Lower leg skin (tissue), 4 donors: ENCODE data around the gene KIAA1614. TPM values are rescaled to one million over a fixed set of nuclear protein-coding genes. Genes with fewer than 3 reads are reported as not detected.

Experiments
- DNase-seq, 2 donors: peaks; one replicate each; pipeline ENCODE4 v3.0.0-alpha.2; 2019; ENCODE audit warnings: low spot score in 2 of 2
- H3K4me3 ChIP-seq: fragments of 200-600 bp; sonication (generic); 2 replicates; pipeline ENCODE4 v1.5.1; 2017; ENCODE audit warnings: mild to moderate bottlenecking, low read depth; ENCODE audit not compliant: poor library complexity, severe bottlenecking
- CTCF ChIP-seq, 3 donors: fragments of 450-650 bp; IDR thresholded peaks; one replicate each; pipeline ENCODE4 v1.5.1; 2016; ENCODE audit warnings: antibody characterized with exemption in 3 of 3, mild to moderate bottlenecking in 3 of 3, moderate library complexity in 2 of 3
- POLR2A ChIP-seq, 2 donors: fragments of 450-650 bp; IDR thresholded peaks; one replicate each; pipeline ENCODE4 v1.6.1; 2016 to 2017; ENCODE audit warnings: antibody characterized with exemption in 2 of 2, mild to moderate bottlenecking in 1 of 2, moderate library complexity in 1 of 2
- WGBS, 2 donors: methylation state at CpG; one replicate each; pipeline ENCODE4 v1.1.5; 2018; 5-methylcytosine and 5-hydroxymethylcytosine counted together
- intact Hi-C: fragments of 100-400 bp; cut with DNase I; formaldehyde crosslinking; loops from one replicate; pipeline ENCODE4 v1.15.0; 2023; ENCODE audit warnings: low total_unique reads
- total RNA-seq, 4 donors: library from RNA; depleted of rRNA; stranded (reverse); fragments of >200 nt; gene quantifications; one replicate each; pipeline ENCODE4 v1.1.0, GENCODE V29; 2016

The KIAA1614 gene
- total RNA-seq, 4 donors from 2014 or later = 1.0 to 8.5 (median 3.5) TPM

- intact Hi-C loops = no loop called here
- H3K4me3 ChIP-seq = no peak overlapping the region
- no peak for TF ChIP-seq CTCF (IDR thresholded peaks at IDR 0.05)
- TF ChIP-seq POLR2A (IDR thresholded peaks at IDR 0.05) = no peak
- 89 to 91% methylated on average over 5 of the region's 5 CpGs for WGBS, 2 donors
- DNase-seq = no peak
Observed at GRCh38 chr1:180940445-180940844, 27.7 kb downstream of the KIAA1614 start.

DNA sequence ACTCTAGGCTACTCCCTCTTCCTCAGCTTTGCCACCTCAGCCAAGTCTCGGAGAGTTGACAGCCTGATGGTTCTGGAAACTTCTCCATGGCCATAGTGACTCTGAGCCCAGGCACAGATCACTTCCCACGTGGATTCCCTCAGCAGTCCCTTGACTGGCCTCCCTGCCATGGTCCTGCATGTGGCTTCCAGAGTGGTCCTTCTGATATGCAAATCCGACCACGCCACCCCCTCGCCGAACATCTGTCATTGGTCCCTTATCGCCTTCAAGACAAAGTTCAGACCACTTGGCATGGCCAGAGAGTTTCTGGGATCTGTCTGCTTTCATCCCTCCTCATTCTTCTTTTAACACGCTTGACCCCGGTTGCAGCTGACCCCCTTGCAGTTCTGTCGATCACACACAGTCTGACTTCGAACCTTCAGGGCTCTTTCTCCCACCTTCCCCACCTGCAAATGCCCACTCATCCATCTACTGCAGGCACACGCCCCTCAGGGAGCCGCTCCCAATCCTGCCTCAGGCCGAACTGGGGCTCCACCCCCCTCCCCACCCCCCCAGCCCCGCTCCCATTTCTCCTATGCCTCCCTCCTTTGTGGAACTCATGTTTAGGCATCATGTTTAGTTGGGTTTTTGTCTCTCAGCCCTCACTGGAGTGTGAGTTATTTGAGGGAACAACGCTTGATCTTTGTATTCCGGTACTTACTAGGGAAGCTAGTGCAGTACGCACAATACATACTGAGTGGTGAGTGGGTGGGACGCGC, 29.0 kb downstream of the KIAA1614 start:
- no peak for DNase-seq
- 89 to 93% methylated on average over 20 of the region's 20 CpGs for WGBS, 2 donors
- no peak overlapping the region for H3K4me3 ChIP-seq
- intact Hi-C loops = no loop called here
- no peak for TF ChIP-seq POLR2A (IDR thresholded peaks at IDR 0.05)
- TF ChIP-seq CTCF (IDR thresholded peaks at IDR 0.05) = no peak

DNA sequence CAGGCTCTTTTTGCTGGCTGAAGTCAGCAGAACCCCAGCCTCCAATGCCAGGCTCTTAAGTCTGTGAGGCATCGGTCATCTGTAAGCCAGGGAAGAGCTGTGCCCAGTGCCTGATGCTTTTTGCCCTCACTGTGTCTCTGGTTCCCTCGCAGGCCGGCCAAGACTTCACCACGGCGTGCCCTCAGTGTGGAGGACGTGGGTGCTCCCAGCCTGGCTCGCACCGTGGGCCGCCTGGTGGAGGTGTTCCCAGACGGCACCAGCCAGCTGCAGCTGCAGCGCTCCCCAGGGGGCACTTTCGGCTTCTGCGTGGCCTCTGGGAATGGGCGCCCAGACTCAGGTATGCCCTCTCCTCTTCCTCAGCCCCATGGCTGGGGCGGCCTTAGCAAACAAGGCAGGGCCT, 32.5 kb downstream of the KIAA1614 start:
- intact Hi-C loops = no loop called here
- H3K4me3 ChIP-seq = no peak overlapping the region
- DNase-seq = no peak
- TF ChIP-seq CTCF (IDR thresholded peaks at IDR 0.05) = no peak
- TF ChIP-seq POLR2A (IDR thresholded peaks at IDR 0.05) = no peak
- WGBS, 2 donors = 90 to 92% methylated on average over 2 to 9 of the region's 15 CpGs

DNA sequence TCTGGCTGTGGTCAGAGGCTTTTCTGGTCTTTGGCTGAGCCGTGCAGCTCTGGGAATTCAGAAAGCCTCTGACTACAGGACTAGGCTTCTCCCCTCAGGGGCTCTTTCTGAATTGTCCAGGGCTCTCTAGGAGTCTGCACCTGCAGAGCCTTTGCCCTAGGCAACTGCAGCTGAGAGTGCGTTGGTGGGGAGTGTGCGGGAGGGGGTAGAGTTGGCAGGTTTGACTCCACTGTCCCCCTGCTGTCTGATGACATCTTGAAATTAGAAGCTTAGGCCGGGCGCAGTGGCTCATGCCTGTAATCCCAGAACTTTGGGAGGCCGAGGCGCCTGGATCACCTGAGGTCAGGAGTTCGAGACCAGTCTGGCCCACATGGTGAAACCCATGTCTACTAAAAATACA, 32.9 kb downstream of the KIAA1614 start:
- no peak overlapping the region for H3K4me3 ChIP-seq
- intact Hi-C loops = no loop called here
- no peak for DNase-seq
- 64 to 70% methylated on average over 8 of the region's 8 CpGs for WGBS, 2 donors
- TF ChIP-seq CTCF (IDR thresholded peaks at IDR 0.05) = no peak
- TF ChIP-seq POLR2A (IDR thresholded peaks at IDR 0.05) = no peak

DNA sequence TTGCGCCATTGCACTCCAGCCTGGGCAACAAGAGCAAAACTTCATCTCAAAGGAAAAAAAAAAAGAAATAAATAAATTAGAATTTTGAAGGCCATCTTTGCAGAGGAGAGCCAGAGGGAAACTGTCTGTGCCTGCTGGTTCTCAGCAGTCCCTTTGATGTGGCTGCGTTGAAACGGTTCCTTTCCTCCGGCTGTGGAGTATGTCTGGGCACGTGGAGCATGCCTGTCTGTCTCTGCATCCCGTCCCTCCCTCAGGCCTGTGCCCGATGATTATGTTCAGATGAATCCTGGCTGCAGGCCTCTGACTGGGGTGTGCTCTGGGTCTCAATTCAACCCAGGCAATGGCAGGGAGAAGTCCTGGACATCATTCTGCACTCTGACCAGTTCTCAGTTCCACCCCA, 33.4 kb downstream of the KIAA1614 start:
- intact Hi-C loops = no loop called here
- TF ChIP-seq POLR2A (IDR thresholded peaks at IDR 0.05) = no peak
- TF ChIP-seq CTCF (IDR thresholded peaks at IDR 0.05) = no peak
- H3K4me3 ChIP-seq = no peak overlapping the region
- WGBS, 2 donors = 34 to 48% methylated on average over 7 of the region's 7 CpGs
- no peak for DNase-seq
